GM15510 (cell line): ENCODE data around the gene SLAIN2.
A peak's percentile ranks its signal among the peaks of the same experiment; 100 is the strongest.

ENCODE experiments used
- POLR2A ChIP-seq: IDR thresholded peaks from 3 replicates; pipeline ENCODE4 v1.6.1; 2011; ENCODE audit warnings: borderline replicate concordance; ENCODE audit not compliant: insufficient read length; ENCODE audit errors: extremely low read depth

Gene SLAIN2

GRCh38 chr4:48340965-48341775 is at the start of gene SLAIN2:
SLAIN2 (plus strand) TSS chr4:48341529; CDS start chr4:48341740, 211 bp downstream.
- TF ChIP-seq POLR2A = peak; percentile 90

- TF ChIP-seq POLR2A = no peak
Observed at GRCh38 chr4:48295116-48295515, 46.2 kb upstream of the SLAIN2 start.

DNA sequence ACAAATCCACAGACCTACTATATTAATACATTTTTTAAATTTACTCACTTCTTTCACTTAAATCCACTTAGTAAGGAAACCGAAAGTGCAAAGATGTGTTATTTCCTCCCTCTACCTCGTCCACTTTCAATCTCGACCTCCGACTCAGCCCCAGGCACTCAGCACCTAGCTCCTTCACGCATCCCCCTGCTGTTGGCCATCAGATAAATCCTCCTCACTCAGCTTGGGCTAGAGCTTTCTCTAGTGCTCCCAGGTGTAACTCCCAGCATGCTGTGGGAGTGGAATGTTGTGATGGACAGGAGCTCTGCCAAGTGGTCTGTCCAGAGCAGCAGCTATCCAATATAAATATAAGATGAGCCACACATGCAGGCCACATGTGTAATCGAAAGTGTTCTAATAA is 45.0 kb upstream of the SLAIN2 start:
- no peak for TF ChIP-seq POLR2A

DNA sequence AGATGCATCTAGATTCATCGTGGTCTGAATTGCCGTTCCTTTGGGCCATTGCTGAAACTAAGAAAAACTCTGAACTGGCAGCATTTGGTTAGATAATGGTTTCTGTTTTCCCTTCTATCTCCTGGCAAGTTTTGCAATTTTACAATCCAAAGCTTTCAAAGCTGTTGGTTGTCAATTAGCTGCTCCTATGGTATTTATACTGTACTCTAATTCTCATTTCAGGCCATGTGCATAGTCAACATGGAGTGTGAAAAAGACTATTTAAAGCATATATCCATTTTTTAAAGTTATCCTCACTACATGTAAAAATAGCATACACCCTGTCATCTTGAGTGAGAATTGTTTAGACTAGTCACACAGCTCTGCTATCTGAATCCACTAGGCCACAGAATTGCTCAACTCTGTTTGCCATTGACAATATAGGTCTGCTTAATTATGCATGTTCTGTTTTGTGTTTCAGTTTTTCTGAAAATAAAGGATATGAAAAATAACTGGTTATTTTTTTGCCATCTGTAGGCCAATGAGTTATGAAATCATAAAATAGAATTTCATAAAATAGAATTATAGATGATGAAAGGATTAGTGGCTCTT is 44.0 kb upstream of the SLAIN2 start:
- no peak for TF ChIP-seq POLR2A

GRCh38 chr4:48299560-48299959 is 41.8 kb upstream of the SLAIN2 start:
- TF ChIP-seq POLR2A = no peak

- TF ChIP-seq POLR2A = no peak
Observed at GRCh38 chr4:48300004-48300403, 41.3 kb upstream of the SLAIN2 start.

DNA sequence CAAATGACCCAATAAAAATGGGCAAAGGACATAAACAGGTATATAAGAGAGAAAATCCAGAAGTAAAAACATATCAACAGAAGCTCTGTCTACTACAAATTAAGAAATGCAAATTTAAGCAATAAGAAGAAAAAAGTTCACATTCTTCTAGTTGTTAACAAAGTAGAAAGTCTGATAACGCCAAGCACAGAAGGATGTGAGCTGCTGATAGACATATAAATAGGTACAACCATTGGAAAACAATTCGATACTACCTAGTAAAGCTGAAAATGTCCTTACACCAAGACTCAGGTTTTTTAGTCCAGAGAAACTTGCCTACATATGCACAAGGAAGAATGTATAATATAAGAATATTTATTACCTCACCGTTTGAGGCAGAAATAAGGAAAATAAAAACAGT is 35.8 kb upstream of the SLAIN2 start:
- TF ChIP-seq POLR2A = no peak

DNA sequence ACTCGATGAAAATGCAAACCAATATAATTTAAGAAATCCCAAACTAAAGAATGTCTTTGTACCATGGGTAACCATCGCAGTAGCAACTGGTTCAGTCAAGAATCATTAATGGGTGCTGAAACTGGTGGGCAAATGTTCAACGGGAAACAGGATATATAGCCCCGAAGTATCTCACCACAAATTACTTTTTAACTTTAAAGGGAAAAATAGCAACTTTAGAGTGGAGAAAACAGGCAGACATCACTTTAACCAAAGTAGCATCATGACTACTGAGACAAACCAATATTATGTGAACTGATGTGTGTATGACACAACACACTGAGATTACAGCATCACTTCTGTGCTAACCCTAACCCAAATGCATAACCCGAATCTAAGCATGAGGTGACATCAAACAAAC is 33.8 kb upstream of the SLAIN2 start:
- no peak for TF ChIP-seq POLR2A

DNA sequence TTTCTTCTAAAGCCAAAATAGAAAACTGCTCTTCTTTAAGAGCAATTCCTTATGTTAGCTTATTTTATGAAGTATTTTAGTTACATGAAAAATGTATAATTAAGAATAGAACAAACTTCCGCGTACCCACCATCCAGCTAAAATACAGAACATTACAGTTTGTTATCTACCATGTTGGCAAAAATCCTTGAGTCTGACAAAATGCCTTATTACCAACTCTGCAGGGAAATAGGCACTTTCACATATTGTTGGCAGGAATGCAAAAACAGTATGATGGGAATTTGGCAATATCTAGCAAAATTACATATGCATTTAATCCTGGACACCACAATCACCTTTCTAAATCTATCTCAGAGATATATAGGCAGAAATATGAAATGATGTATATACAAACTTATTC is 32.4 kb upstream of the SLAIN2 start:
- no peak for TF ChIP-seq POLR2A

DNA sequence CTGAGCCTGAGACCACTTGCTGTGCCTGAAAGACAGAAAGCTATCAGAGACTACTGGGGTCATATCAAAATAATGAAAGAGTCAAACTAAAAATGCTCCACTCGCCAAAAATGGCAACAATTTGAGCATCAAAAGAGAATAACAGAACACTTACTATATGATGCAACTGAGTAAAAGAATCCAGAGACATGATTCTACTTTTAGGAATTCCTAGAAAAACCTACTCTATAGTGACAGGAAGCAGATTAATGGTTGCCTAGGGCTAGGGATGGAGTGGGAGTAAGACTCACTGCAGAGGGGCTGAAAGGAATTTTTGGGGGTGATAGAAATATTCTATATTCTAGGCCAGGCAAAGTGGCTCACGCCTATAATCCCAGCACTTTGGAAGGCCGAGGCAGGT is 29.4 kb upstream of the SLAIN2 start:
- no peak for TF ChIP-seq POLR2A

GRCh38 chr4:48315728-48316630 is 25.4 kb upstream of the SLAIN2 start:
- no peak for TF ChIP-seq POLR2A

DNA sequence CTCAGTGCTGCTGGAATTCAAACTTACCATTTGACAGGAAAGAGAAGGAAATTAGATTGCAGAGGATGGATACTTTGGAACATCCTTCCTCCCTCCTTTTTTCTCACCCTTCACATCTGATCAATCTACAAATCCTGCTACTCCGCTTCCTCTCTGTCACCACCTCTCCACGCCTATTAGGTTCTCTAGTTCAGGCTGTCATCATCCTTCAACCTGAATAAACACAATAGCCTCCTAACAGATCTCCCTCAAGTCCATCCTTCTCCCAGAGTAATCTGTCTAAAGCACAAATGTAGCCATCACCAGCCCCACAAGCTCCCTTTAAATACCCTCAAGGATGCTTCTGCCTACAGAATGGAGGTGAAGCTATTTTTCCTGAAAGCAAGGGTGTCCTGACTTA is 20.0 kb upstream of the SLAIN2 start:
- TF ChIP-seq POLR2A = no peak

DNA sequence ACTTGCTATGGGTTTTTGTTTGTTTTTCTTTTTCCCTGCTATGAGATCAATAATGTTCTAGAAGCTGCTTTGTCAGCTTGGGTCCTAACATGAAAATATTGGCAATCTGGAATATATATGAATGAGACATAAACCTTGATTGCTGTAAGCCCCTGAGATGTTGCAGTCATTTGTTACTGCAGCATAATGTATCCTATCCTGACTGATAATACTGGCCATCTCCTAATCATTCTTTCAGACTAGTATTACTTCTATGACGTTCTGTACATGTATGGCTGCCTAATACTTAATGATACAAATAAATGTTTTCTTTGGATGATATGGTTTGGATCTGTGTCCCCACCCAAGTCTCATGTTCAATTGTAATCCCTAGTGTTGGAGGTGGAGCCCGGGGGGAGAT is 19.3 kb upstream of the SLAIN2 start:
- no peak for TF ChIP-seq POLR2A

DNA sequence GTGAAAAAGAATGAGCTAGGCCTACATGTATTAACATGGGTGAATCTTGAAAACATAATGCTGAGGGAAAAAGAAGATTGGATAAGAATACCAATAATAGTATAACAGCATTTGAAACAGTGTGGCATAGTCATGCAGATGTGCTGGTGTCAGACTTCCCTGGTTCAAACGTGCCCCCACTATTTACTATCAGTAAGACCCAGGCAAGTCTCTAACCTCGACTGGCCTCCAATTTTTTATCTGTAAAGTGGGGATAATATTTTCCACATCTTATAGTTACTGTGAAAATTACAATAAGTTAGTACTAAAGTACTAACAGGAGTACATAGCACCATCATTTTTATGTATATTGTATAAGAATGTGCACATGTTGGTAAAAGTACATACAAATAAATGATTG is 17.0 kb upstream of the SLAIN2 start:
- no peak for TF ChIP-seq POLR2A

- TF ChIP-seq POLR2A = no peak
Observed at GRCh38 chr4:48329193-48329592, 12.1 kb upstream of the SLAIN2 start.
